ENCODE measurements around the gene AKR1A1.

The AKR1A1 gene

GRCh38 chr1:45619149-45619921, 68.7 kb downstream of the AKR1A1 start:
- no peak for DNase-seq (ENCODE audit: low spot score)
